Stimulated activated CD8-positive, alpha-beta memory T cell treated with anti-CD3 and anti-CD28 coated beads, Interleukin-15, amount 100 ng/mL, for 24 hours (primary cell): ENCODE measurements around the gene POU2AF2.
"Not testable (repeated sequence)": the region's sequence is repeated elsewhere in the genome, so short reads cannot be mapped to it uniquely, and the experiment has no call there.

Experiments
- DNase-seq: peaks from one replicate; pipeline ENCODE4 v3.0.0-alpha.2; 2020; ENCODE audit warnings: low read depth

The POU2AF2 gene, protein sequence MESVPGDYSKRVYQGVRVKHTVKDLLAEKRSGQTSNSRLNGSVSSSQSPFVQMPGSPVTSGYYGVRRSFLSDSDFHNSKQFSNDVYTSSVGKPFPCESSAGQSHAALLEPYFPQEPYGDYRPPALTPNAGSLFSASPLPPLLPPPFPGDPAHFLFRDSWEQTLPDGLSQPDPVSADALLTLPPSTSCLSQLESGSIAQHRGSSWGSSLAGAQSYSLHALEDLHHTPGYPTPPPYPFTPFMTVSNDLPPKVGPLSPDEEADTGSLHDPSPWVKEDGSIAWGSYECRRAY

DNA sequence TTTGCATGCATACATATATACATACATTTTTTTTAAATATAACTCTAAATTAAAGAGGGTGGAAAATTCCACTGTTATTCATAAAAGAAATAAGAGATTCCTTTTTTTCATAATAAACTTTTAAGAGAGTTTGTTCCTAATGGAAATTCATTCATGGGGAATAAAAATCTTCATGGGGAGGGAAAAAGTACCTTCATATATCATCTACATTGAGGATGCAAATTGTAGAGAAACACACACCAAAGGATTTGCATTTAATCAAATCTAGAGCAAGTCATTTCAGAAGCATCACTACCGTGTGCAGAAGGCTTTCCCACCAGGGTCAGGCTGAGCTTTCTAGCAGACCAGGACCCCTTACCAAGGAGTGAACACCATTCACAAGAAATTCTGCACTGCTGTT, at the start of gene POU2AF2:
POU2AF2 (plus strand) TSS at position 301 of the 400 bp plus-strand sequence. CDS start 129 bp downstream, outside the sequence.
- no peak for DNase-seq

DNA sequence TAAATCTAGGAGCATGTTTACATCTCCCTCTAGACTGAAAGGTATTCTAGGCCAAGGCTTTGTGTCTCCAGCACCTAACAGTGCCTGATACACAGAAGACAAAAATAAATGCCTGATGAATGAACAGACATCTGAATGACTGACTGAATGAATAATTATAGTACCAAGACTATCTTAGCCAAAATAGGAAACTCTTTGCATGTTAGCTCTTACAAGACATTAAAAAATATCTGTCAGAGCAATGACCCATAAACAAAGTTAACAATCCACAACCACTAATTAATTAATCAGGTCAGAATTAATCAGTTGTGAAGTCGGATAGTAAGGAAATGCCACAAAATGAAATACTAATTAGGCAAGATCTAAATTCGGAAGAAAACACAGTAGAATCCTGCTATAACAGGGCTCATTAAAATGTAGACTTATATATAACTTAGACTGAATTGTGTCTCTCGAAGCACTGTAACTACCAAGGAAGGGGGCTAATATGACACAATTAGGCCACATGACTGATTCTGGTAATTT, 45.5 kb upstream of the POU2AF2 start:
- no peak for DNase-seq

DNA sequence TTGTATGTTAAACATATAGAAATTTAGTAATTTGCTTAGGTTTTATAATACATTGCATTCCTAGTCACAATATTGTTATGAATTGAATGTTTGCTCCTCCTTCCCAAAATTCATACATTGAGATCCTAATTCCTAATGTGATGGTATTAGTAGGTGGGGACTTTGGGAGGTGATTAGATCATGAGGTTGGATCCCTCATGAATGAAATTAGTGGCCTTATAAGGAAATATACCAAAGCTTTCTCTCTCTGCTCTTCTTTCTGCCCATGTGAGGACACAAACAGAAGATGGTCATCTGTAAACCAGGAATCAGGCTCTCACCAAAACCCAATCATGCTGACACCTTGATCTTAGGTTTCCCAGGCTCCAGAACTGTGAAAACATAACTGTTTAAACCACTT, 41.3 kb upstream of the POU2AF2 start:
- DNase-seq = no peak

DNA sequence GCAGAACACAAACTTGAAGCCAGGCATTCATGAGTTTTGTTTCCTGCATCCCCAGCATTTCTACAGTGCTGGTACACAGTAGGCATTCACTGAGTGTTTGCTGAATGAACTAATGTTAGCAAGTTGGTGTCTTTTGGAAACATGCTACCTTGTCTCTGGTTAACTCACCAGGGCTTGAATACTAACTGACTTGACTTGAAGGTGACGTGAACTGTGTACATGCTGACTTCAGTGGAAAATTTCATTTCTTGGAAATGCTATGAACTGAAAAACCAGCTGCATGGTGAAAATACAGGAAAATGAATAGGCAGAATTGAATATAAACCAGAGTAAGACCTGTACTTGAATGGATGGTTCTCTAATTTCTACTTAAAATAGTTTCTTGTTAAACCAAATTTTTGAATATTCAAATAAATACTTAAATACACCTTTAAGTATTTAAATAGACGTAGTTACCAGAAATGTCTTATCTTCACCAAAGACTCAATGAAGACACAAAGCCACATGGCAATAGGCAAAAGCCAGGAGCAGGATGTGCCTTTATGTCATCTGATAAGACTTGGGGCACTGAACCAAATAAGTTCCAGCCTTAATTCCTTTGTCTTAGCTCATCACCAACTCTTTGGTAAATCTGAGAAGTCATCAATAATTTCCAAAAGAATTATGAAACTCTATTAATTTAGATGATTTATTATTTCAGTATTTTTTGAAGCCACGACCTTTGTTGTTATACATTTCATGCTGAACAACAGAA, 39.7 kb upstream of the POU2AF2 start:
- DNase-seq = no peak

DNA sequence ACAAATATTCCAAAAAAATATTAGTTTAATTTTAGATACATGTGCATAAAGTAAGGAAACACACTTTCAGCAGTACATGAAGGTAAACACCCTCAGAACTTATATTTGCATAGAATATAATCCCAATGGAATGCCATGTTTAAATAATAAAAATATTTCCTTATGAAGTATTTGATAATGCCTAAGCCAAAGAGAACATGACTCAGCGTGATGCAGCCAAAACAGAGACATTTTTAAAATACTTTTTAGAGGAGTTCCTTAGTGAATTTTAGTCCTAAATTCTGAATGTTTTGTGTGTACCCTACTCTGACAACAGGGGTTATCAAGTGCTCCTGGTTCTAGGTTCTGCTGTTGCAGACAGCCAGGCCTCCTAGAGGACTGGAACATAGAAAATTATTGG, 39.1 kb upstream of the POU2AF2 start:
- DNase-seq = no peak

DNA sequence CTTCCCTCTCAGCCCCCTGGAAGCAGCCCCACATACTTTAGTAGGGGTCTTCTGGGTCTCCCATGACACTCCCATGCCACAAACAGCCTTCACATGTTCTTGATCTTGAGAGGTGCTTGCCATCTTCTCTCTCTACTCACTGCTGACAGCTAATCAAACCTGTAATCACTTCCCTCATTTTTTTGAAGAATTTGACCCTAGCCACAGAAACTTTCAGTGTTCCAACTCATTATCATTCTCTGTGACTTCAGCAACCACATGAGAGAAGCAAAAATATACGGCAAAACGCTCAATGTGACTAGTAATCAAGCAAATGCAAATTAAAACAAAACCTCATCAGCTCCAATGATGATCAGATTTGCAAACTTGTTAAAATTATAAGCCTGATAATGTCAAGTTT, 38.3 kb upstream of the POU2AF2 start:
- DNase-seq = no peak

DNA sequence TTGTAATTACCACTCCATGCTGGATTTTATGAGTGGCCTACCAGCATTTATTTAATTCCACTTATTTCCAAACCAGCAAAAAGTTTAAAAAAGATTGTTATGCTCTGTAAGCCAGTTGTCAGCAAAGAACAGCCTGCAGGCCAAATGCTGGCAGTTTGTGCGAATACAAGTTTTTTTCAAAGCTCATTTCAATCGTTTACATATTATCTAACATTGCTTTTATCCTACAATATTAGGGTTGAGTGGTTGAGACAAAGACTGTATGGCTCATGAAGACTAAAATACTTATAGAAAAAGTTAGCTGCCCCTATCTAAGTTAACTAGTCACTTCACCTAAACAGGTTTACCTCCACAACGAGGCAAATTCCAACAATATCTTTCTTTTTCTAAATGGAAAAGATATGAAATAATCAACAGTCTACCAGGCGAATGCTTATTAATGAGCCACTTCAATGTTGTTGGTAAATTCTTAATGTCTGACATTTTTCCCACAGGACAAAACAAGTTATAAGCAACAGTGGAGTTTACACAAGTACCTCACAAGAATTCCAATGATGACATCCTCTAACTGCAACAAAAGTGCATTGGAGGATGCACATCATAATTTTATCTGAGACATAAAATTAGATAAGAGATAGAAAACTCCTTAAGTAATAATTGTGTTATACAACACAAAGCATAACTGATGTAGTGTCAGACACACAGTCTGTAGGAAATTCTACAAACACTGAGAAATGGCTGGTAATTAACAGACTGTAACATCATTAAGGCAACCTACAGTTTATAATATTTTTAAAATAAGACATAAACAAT, 35.8 kb upstream of the POU2AF2 start:
- no peak for DNase-seq

DNA sequence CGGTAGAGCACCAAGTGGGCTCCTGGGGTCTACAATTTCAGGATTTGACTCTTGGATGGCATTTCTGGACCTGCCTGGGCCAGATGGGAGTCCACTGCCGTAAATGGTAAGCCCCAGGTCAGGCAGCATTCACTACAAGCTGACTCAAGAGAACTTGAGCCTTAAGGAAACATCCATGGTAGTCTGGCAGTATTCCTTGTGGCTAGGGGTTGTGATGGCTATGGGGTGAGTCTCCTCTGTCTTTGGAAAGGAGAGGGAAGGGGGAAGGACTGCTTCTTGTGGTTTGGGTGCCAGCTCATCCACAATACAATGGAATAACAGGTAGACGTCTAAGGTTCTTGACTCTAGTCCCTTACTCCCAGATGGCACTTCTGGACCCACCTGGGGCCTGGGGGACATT, 32.3 kb upstream of the POU2AF2 start:
- DNase-seq = no peak

DNA sequence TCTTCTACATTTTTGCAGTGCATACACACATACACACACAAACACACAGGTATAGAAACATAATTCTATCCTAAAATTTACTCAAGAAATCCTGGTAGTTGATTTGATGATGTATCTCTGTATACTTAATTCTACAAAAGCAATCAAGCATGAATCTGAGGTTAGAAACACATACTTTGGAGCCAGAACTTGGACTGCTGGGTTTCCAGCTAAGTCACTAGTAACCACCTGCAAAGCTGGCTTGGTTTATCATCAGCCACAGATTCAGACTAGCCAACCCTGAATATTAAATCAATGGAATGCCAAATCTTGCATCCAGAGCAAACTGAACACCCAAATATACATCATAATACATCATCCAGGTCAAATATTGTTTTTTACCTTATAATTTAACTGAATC, 24.8 kb upstream of the POU2AF2 start:
- no peak for DNase-seq

DNA sequence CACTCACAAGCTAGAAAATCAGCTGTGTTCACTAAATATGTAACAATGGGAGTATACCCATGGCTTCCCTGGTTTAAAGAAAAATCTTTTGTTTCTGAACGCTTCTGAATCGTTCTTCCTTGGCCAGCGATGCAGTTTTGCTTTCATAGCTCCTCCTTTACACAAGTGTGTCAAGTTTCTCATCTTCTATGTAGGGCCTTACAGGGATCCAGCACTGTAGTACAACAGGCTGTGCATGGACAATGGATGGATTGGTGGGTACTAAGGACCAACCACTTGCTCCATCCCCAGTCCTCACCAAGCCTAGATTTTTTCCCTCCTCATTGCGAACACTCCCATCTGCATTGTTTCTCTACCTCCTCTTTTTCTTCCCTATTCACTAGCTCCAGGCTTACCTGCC, 24.3 kb upstream of the POU2AF2 start:
- no peak for DNase-seq

DNA sequence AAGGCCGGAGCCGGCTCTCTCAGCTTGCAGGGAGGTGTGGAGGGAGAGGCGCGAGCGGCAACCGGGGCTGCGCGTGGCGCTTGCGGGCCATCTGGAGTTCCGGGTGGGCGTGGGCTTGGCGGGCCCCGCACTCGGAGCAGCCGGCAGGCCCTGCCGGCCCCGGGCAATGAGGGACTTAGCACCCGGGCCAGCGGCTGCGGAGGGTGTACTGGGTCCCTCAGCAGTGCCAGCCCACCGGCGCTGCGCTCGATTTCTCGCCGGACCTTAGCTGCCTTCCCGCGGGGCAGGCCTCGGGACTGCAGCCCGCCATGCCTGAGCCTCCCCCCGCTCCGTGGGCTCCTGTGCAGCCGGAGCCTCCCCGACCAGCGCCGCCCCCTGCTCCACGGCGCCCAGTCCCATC, 23.6 kb upstream of the POU2AF2 start:
- DNase-seq = not testable (repeated sequence)

DNA sequence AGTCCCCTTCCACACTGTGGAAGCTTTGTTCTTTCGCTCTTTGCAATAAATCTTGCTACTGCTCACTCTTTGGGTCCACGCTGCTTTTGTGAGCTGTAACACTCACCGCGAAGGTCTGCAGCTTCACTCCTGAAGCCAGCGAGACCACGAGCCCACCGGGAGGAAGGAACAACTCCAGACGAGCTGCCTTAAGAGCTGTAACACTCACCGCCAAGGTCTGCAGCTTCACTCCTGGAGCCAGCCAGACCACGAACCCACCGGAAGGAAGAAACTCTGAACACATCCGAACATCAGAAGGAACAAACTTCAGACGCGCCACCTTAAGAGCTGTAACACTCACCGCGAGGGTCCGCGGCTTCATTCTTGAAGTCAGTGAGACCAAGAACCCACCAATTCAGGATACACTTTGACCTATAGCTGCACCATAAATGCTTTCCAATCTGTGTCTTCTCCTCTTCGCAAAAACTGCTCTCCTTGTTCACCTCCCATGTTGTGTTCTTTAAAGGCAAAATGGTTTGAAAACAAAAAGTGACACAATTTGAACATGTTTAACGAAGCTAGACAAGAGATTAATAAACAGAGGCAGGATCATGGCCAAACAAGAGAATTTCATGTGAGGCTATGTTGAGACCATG, 22.6 kb upstream of the POU2AF2 start:
- not testable (repeated sequence) for DNase-seq

DNA sequence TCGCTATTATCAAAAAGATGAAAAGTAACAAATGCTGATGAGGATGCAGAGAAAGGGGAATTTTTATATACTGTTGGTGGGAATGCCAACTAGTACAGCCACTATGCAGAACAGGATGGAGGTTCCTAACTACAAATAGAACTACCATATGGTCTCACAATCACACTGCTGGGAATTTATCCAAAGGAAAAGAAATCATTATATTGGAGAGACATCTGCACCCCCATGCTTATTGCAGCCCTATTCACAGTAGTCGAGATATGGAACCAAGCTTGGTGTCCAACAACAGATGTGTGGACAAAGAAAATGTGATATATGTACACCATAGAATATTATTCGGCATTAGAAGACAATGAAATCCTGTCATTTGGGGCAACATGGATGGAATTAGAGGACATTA, 19.6 kb upstream of the POU2AF2 start:
- DNase-seq = no peak

DNA sequence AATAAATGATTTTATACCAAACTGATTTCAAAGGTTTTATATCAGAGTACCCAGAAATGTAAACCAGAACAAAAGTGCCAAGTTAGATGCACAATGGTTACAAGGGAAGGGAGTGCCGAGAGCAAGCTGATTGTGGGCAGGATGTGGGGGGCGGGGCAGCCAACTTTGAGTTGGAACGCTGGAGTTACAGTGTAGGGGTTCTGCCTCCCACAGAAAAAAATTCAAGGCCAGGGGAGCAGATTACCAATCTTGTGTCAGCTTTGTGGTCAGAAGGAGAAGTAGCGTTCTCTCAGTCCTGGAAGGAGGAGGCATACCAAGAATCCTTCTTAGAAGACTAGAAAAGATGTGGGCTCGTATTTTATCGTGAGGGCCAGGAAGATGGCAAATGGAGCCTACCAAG, 15.9 kb upstream of the POU2AF2 start:
- no peak for DNase-seq

DNA sequence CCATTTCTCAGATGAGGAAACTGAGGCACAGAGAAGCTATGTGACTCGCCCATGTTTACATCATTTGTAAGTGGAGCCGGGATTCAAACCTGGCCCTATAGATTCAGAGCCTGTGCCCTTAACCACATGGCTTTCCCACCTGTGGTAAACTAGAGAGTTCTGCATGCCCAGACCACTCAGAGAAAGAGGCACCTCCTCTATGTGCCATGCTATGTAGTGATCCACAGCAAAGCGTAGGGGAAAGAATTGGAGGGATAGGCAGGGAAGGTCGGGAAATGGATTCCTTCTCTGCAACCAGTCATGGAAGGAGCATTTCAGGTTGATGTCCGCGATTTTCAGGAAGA, 15.4 kb upstream of the POU2AF2 start:
- DNase-seq = no peak

DNA sequence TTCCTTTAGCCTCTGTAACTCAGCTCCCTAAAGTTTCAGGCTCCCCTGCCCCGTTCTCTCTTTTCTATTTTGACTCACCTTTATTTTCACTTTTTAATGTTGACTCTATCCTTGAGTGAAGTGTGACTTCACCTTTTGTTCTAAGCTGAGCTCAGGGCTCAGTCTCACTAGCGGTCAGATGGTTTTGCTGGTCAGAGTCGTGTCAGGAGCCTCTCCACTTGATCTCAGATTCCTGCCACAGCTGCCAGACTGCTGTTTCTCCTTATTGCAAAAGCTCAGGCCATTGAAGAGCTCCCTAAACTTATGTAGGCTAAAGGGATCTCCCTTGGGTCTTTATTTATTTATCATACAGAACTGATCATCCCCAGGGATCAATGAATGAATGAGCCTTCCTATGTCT, 13.7 kb upstream of the POU2AF2 start:
- no peak for DNase-seq

DNA sequence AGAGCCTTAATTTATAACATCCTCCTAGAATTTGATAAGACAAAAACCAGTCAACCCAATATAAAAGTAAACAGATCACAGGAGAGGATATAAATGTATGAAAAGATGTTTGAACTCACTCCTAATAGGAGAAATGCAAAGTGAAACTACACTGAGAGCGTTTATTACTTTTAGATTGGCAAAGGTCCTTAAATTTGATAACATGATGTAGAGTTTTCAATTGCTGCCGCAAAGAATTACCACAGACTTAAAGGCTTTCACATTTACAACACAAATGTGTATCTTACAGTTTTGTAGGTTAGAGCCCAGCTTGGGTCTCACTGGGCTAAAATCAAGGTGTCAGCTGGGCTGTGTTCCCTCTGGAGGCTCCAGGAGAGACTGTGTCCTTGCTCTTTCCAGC, 9.1 kb upstream of the POU2AF2 start:
- DNase-seq = no peak

DNA sequence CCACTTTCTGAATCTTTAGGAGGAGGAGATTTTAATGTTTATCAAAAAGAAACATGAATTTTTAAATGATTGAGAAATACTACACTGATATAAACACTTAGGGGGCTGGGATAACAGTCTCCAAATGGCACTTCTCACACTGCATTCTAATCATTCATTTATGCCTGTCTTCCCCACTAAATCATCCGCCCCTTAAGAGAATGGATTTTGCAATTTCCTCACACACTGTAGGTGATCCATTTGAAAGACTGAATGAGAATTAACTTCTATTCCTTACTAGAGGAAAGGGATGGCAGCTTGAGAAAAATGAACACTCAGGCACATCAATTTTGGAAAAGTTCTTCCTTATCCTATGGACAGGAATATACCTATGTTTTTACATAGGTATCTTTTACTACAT, 7.6 kb upstream of the POU2AF2 start:
- no peak for DNase-seq

DNA sequence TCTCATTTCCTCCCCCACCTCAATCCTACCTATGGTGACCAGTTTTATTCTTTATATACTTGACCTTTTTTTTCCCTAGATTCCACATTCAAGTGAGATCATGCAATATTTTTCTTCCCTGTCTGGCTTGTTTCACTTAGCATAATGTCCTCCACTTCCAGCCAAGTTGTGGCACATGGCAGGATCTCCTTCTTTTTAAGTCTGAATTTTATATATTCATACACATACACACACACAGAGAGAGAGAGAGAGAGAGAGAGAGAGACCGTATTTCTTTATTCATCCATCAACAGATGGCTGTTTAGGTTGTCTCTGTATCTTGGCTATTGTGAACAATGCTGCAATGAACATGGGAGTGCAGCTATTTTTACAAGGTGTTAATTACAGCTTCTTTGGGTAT, 1.4 kb downstream of the POU2AF2 start:
- no peak for DNase-seq

DNA sequence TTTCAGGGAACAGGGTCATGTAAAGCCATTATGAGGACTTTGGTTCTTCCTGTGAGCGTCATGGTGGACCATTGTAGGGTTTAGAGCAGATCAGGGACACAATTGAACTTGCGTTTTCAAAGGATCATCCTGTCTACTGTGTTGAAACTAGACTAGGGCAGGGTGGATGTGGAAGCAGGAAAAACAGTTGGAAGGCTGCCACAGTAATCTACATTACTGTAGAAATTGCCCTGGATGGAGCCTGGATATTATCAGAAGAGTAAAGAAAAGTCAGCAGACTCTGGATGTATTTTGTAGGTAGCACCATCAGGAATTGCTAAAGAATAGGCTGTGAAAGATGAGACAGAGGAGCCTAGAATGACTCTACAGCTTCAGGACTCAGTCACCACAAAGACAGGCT, 5.4 kb downstream of the POU2AF2 start:
- no peak for DNase-seq

DNA sequence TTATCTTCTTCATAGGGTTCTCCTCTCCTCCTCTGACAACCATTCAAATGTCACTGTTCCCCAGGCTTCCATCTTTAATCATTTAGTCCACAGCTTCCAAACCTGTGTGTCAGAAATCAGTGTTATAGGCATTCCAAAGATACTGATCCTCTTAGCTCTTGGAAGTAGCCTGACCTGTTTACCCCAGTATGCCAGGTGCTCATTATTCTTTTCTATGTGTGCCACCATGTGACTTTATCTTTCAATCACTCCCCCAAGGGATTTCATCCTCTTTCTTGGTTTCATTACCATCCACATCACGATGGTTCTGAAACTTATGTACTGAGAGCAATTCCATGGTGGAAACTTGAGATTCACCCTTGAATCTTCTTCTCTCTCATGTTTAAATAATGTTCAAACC, 7.6 kb downstream of the POU2AF2 start:
- DNase-seq = no peak

DNA sequence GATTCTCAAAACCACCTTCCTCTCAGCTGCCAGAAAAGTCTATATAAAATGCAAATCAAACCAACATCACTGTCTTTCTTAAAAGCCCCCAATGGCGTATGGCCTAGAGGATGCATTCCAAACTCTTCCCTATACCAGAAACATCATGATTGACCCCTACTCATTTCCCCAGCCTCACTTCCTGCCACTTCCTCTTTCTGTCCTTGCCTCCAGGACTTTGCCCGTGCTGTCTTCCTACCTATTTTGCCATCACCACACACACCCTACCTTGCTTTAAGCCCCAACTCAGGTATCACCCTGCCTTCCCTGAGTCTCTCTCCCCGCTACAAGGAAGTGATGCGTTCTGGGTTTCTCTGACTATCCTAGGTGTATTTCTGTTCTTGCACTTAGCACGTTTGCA, 8.1 kb downstream of the POU2AF2 start:
- DNase-seq = no peak
